Measurements from ENCODE around the gene AQR. TPM values are rescaled to one million over a fixed set of nuclear protein-coding genes. Genes with fewer than 3 reads are reported as not detected.

The AQR gene
- polyA plus RNA-seq, 1 of the 3 experiments (the other 2 are of a cell fraction), result 11.6 TPM

- DNase-seq, result no peak
- no peaks in the 10 kb centered on the region for H3K4me1 ChIP-seq (ENCODE audit: control insufficient read depth in 1 of 2, insufficient read depth in 2 of 2, low read depth in 1 of 2, low read length in 1 of 2)
- 75% methylated on average over 6 of the region's 6 CpGs for WGBS (ENCODE audit: low lambda C conversion rate)
- H3K9me2 ChIP-seq, result no peaks in the 10 kb centered on the region
- no peaks in the 10 kb centered on the region for H3K79me2 ChIP-seq (ENCODE audit: insufficient read depth)
- H4K20me1 ChIP-seq (ENCODE audit: insufficient read depth), result no peaks in the 10 kb centered on the region
- H3K36me3 ChIP-seq (replicated peaks in 1 of 2; ENCODE audit: control insufficient read depth in 1 of 2, insufficient read depth in 2 of 2, low read length in 1 of 2), result no peaks in the 10 kb centered on the region
- no peak overlapping the region for H3K9ac ChIP-seq
- no peaks in the 10 kb centered on the region for H3K27me3 ChIP-seq (ENCODE audit: insufficient read depth)
- TF ChIP-seq REST (IDR thresholded peaks at IDR 0.05; ENCODE audit: low read depth, low read length) (no peak), FOXJ3 (CRISPR knock-in tag; IDR thresholded peaks at IDR 0.05) (no peak), TAF1 (IDR thresholded peaks at IDR 0.05; ENCODE audit: borderline replicate concordance, low read depth, low read length) (no peak), MXI1 (IDR thresholded peaks at IDR 0.05; ENCODE audit: low read depth, low read length) (no peak), RFX5 (IDR thresholded peaks at IDR 0.05; ENCODE audit: low read length) (no peak)
- H2AFZ ChIP-seq (ENCODE audit: low read depth), result no peak overlapping the region
- no peaks in the 10 kb centered on the region for H3K9me3 ChIP-seq
- no peaks in the 10 kb centered on the region for H3F3A ChIP-seq (replicated peaks; ENCODE audit: insufficient read depth)
- H3K4me3 ChIP-seq (ENCODE audit: low read depth in 2 of 2, low read length in 1 of 2), result no peak overlapping the region
- CTCF ChIA-PET, result no interaction called here
- no peak overlapping the region for H3K4me2 ChIP-seq
- POLR2A ChIA-PET, result no interaction called here
- H3K27ac ChIP-seq (ENCODE audit: low read depth in 2 of 2, low read length in 1 of 2), result no peak overlapping the region
Measured at GRCh38 chr15:35005933-35006332, 36.4 kb upstream of the AQR start.

GRCh38 chr15:35003928-35004327 lies 34.4 kb upstream of the AQR start:
- Histone ChIP-seq H3K36me3 (replicated peaks in 1 of 2; ENCODE audit: control insufficient read depth in 1 of 2, insufficient read depth in 2 of 2, low read length in 1 of 2) (no peaks in the 10 kb centered on the region), H3K4me1 (ENCODE audit: control insufficient read depth in 1 of 2, insufficient read depth in 2 of 2, low read depth in 1 of 2, low read length in 1 of 2) (no peaks in the 10 kb centered on the region), H3K27me3 (ENCODE audit: insufficient read depth) (no peaks in the 10 kb centered on the region), H3K4me3 (ENCODE audit: low read depth in 2 of 2, low read length in 1 of 2) (no peak overlapping the region), H3K9ac (no peak overlapping the region), H3K9me2 (no peaks in the 10 kb centered on the region), H3K27ac (ENCODE audit: low read depth in 2 of 2, low read length in 1 of 2) (no peak overlapping the region), H3F3A (replicated peaks; ENCODE audit: insufficient read depth) (no peaks in the 10 kb centered on the region), H4K20me1 (ENCODE audit: insufficient read depth) (no peaks in the 10 kb centered on the region), H2AFZ (ENCODE audit: low read depth) (no peak overlapping the region), H3K9me3 (no peaks in the 10 kb centered on the region), H3K4me2 (no peak overlapping the region), H3K79me2 (ENCODE audit: insufficient read depth) (no peaks in the 10 kb centered on the region)
- WGBS (ENCODE audit: low lambda C conversion rate), result 71% methylated on average over 3 of the region's 3 CpGs
- TF ChIP-seq MEF2A (IDR thresholded peaks at IDR 0.05; ENCODE audit: borderline replicate concordance, low read depth), result no peak
- TF ChIP-seq CTCF (IDR thresholded peaks at IDR 0.05), result no peak
- no peak for TF ChIP-seq TCF12 (IDR thresholded peaks at IDR 0.05)
- TF ChIP-seq ELF1 (IDR thresholded peaks at IDR 0.05), result no peak
- no peak for TF ChIP-seq SMC3 (IDR thresholded peaks at IDR 0.05; ENCODE audit: low read depth, low read length)
- TF ChIP-seq TEAD4 (IDR thresholded peaks at IDR 0.05; ENCODE audit: borderline replicate concordance, insufficient read depth), result no peak
- ChIA-PET CTCF (interaction anchor here (0.6 to 1.1 kb wide), 2 partner anchors 18 kb away, joined by 3 read pairs; no protein-coding TSS in a partner anchor), POLR2A (no interaction called here)
- no peak for DNase-seq
